Activated gamma-delta T cell treated with Interleukin-2 at 50 U/mL for 16 hours (primary cell): ENCODE measurements around the gene DKC1.
"Not testable (repeated sequence)": the region's sequence is repeated elsewhere in the genome, so short reads cannot be mapped to it uniquely, and the experiment has no call there.

Experiments
- DNase-seq: peaks from one replicate; pipeline ENCODE4 v3.0.0-alpha.2; 2020

The DKC1 gene

GRCh38 chrX:154824638-154825037 is 62.0 kb downstream of the DKC1 start:
- no peak for DNase-seq

DNA sequence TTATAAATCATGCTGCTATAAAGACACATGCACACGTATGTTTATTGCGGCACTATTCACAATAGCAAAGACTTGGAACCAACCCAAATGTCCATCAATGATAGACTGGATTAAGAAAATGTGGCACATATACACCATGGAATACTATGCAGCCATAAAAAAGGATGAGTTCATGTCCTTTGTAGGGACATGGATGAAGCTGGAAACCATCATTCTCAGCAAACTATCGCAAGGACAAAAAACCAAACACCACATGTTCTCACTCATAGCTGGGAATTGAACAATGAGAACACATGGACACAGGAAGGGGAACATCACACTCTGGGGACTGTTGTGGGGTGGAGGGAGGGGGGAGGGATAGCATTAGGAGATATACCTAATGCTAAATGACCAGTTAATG is 62.9 kb downstream of the DKC1 start:
- not testable (repeated sequence) for DNase-seq
